Lung (tissue), 12 donors: ENCODE data around the gene CTAG1B. TPM values are rescaled to one million over a fixed set of nuclear protein-coding genes. Genes with fewer than 3 reads are reported as not detected.

Experiments
- ATAC-seq: fragments of 200-7000 bp; cut with Tn5 transposase; one replicate; pipeline ENCODE4 v1.9.1; 2020; ENCODE audit warnings: moderate number of reproducible peaks; ENCODE audit not compliant: insufficient read depth, low FRiP score
- DNase-seq, 3 donors: peaks; one replicate each; pipeline ENCODE4 v3.0.0-alpha.2; 2013 to 2017
- H3K27ac ChIP-seq, 2 donors: one replicate each; pipeline ENCODE4 v1.5.1; 2013; ENCODE audit warnings: mild to moderate bottlenecking in 2 of 2, moderate library complexity in 2 of 2, control low read depth in 1 of 2, inconsistent platforms in 1 of 2, low read depth in 1 of 2, low read length in 1 of 2
- H3K27me3 ChIP-seq, 3 donors: one replicate each; pipeline ENCODE4 v1.5.1; 2013; ENCODE audit warnings: low read length in 2 of 3; ENCODE audit not compliant: control insufficient read depth in 3 of 3, insufficient read depth in 3 of 3
- H3K36me3 ChIP-seq, 4 donors: one replicate each; pipeline ENCODE4 v1.5.1; 2013; ENCODE audit warnings: low read length in 4 of 4, mild to moderate bottlenecking in 1 of 4, moderate library complexity in 1 of 4; ENCODE audit not compliant: control insufficient read depth in 4 of 4, insufficient read depth in 4 of 4
- H3K4me1 ChIP-seq, 5 donors: one replicate each; pipeline ENCODE4 v1.5.1; 2013; ENCODE audit warnings: low read length in 5 of 5, mild to moderate bottlenecking in 2 of 5, moderate library complexity in 1 of 5; ENCODE audit not compliant: control insufficient read depth in 5 of 5, insufficient read depth in 5 of 5
- H3K4me3 ChIP-seq: one replicate; pipeline ENCODE4 v1.5.1; 2013; ENCODE audit warnings: mild to moderate bottlenecking, control low read depth, moderate library complexity
- H3K9ac ChIP-seq, 2 donors: one replicate each; pipeline ENCODE4 v1.5.1; 2013; ENCODE audit warnings: low read length in 2 of 2, control low read depth in 1 of 2; ENCODE audit not compliant: insufficient read depth in 1 of 2
- H3K9me3 ChIP-seq, 4 donors: one replicate each; pipeline ENCODE4 v1.5.1; 2013; ENCODE audit warnings: low read length in 3 of 4, mild to moderate bottlenecking in 1 of 4, moderate library complexity in 1 of 4; ENCODE audit not compliant: control insufficient read depth in 4 of 4, insufficient read depth in 3 of 4
- WGBS, 2 donors: extraction: QIAGEN DNeasy Blood & Tissue Kit; methylation state at CpG; one replicate each; pipeline ENCODE4 v1.1.7; 2013; 5-methylcytosine and 5-hydroxymethylcytosine counted together
- polyA plus RNA-seq, 2 donors: library from polyadenylated mRNA; stranded (reverse); fragments of 200-250 nt; gene quantifications; one replicate each; pipeline ENCODE4 v1.2.1, GENCODE V29; 2013
- total RNA-seq, 2 donors: library from RNA; depleted of rRNA in 1 of 2; stranded (reverse); fragments of >200 nt in 1 of 2; gene quantifications; one replicate each; pipeline ENCODE4 v1.2.1, GENCODE V29; 2014 to 2021
- TF ChIP-seq, protein P1 (sequence below): IDR thresholded peaks from 2 replicates; pipeline ENCODE4 v1.5.1; 2012; ENCODE audit warnings: mild to moderate bottlenecking; ENCODE audit errors: control extremely low read depth, extremely low read depth
- donor health status: control.
- donor health status: control.
- donor health status: Bipolar disorder and iron deficiency.
- donor health status: healthy.
- donor health status: DM: yes; HTN: yes; CAD: no.

The CTAG1B gene
- total and polyA plus RNA-seq, 4 donors: not detected

GRCh38 chrX:154599531-154599930 lies 19.6 kb downstream of the CTAG1B start:
- DNase-seq (no peak), ATAC-seq (no peak)
- H3K4me1 ChIP-seq: no peaks in the 10 kb centered on the region
- WGBS, 2 donors: 92 to 95% methylated on average over 13 to 14 of the region's 14 CpGs
- TF ChIP-seq, protein P1, sequence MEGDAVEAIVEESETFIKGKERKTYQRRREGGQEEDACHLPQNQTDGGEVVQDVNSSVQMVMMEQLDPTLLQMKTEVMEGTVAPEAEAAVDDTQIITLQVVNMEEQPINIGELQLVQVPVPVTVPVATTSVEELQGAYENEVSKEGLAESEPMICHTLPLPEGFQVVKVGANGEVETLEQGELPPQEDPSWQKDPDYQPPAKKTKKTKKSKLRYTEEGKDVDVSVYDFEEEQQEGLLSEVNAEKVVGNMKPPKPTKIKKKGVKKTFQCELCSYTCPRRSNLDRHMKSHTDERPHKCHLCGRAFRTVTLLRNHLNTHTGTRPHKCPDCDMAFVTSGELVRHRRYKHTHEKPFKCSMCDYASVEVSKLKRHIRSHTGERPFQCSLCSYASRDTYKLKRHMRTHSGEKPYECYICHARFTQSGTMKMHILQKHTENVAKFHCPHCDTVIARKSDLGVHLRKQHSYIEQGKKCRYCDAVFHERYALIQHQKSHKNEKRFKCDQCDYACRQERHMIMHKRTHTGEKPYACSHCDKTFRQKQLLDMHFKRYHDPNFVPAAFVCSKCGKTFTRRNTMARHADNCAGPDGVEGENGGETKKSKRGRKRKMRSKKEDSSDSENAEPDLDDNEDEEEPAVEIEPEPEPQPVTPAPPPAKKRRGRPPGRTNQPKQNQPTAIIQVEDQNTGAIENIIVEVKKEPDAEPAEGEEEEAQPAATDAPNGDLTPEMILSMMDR: no peak
- no peaks in the 10 kb centered on the region for H3K27me3 ChIP-seq
- H3K27ac ChIP-seq: no peak overlapping the region
- H3K9me3 ChIP-seq: peaks cover 0 to 6% (median 0%) of the 10 kb centered on the region in 4 donors
- H3K4me3 ChIP-seq: no peak overlapping the region
- H3K9ac ChIP-seq: no peak overlapping the region
- no peaks in the 10 kb centered on the region for H3K36me3 ChIP-seq

- Histone ChIP-seq H3K36me3 (no peaks in the 10 kb centered on the region), H3K9me3 (peaks cover 0 to 8% (median 0%) of the 10 kb centered on the region in 4 donors), H3K27ac (no peak overlapping the region), H3K4me3 (no peak overlapping the region), H3K9ac (no peak overlapping the region), H3K4me1 (no peaks in the 10 kb centered on the region), H3K27me3 (no peaks in the 10 kb centered on the region)
- DNase-seq (no peak), ATAC-seq (no peak)
- TF ChIP-seq, protein P1: no peak
- 89 to 94% methylated on average over 8 of the region's 8 CpGs for WGBS, 2 donors
These were observed 20.4 kb downstream of the CTAG1B start for GRCh38 chrX:154598656-154599055.

DNA sequence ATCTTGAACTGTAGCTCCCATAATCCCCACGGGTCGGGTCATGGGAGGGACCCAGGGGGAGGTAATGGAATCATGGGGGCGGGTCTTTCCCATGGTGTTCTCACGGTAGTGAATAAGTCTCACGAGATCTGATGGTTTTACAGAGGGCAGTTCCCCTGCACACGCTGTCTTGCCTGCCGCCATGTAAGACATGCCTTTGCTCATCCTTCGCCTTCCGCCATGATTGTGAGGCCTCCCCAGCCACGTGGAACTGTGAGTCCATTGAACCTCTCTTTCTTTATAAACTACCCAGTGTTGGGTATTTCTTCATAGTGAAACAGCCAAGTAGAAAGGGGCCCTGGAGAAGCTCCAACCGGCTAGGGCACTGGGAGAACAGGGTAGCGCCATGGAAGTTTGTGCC lies 21.9 kb downstream of the CTAG1B start:
- DNase-seq: no peak
- no peaks in the 10 kb centered on the region for H3K4me1 ChIP-seq
- 85 to 96% methylated on average over 12 of the region's 12 CpGs for WGBS, 2 donors
- H3K4me3 ChIP-seq: no peak overlapping the region
- H3K9me3 ChIP-seq: peaks cover 0 to 16% (median 0%) of the 10 kb centered on the region in 4 donors
- no peaks in the 10 kb centered on the region for H3K27me3 ChIP-seq
- H3K9ac ChIP-seq: no peak overlapping the region
- TF ChIP-seq, protein P1: no peak
- H3K27ac ChIP-seq: no peak overlapping the region
- no peaks in the 10 kb centered on the region for H3K36me3 ChIP-seq
- ATAC-seq: no peak

DNA sequence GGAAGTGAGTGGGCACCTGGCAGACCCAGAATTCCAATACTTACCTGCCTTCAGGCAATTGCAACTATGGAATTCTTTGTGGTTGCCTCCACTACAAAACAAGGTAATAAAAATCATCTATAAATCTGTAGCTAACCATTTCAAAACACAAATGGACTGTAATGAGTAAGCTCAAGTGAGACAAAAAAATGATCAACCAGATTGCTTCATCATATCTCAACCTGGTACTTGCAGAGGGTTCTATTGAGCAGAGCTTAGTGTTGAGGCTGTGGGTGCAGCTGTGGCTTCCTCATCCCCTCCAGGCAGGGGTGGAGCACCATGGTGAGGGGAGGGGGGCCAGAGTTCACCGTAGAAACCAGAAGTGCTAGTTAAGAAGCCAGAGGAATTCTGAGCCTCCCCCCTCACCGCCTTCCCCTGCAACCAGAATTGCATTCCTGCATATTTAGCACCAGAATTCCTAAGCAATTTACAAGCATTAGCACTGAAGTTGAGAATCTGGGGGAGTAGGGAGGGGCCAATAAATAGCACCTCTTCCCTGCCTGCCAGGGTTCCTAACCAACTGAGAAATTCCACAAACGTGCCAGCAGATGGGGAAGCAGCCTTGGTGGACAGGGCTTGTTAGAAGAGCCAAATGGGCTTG lies 22.7 kb downstream of the CTAG1B start:
- DNase-seq (peak; percentile 18 to 57 (median 51)), ATAC-seq (peak; percentile 19)
- Histone ChIP-seq H3K4me1 (no peaks in the 10 kb centered on the region), H3K36me3 (no peaks in the 10 kb centered on the region), H3K27me3 (no peaks in the 10 kb centered on the region), H3K27ac (no peak overlapping the region), H3K9ac (no peak overlapping the region), H3K4me3 (no peak overlapping the region), H3K9me3 (peaks cover 0 to 19% (median 0%) of the 10 kb centered on the region in 4 donors)
- TF ChIP-seq, protein P1: no peak
- 14% methylated on average over 3 of the region's 3 CpGs for WGBS, 2 donors
